GM21619 (cell line): ENCODE data around the gene CDKAL1.

Experiments used
- ATAC-seq: cut with Tn5 transposase; IDR thresholded peaks from one replicate; pipeline ENCODE4 v1.9.1; 2021; ENCODE audit not compliant: unreplicated experiment

The CDKAL1 gene

GRCh38 chr6:21151530-21151929 is 617.3 kb downstream of the CDKAL1 start:
- no peak for ATAC-seq

- peak; percentile 75 for ATAC-seq
Observed at GRCh38 chr6:21157186-21157929, 623.1 kb downstream of the CDKAL1 start.

- no peak for ATAC-seq
Observed at GRCh38 chr6:21158149-21158548, 623.9 kb downstream of the CDKAL1 start.

GRCh38 chr6:21158873-21159272 is 624.6 kb downstream of the CDKAL1 start:
- peak; percentile 49 for ATAC-seq

- ATAC-seq = no peak
Observed at GRCh38 chr6:21159465-21159864, 625.2 kb downstream of the CDKAL1 start.

- ATAC-seq = no peak
Observed at GRCh38 chr6:21161707-21162106, 627.5 kb downstream of the CDKAL1 start.

GRCh38 chr6:21163110-21163837 is 629.0 kb downstream of the CDKAL1 start:
- no peak for ATAC-seq

GRCh38 chr6:21163838-21164180 is 629.6 kb downstream of the CDKAL1 start:
- ATAC-seq = no peak

- peak; percentile 79 for ATAC-seq
Observed at GRCh38 chr6:21164768-21165326, 630.6 kb downstream of the CDKAL1 start.

GRCh38 chr6:21166754-21167153 is 632.5 kb downstream of the CDKAL1 start:
- no peak for ATAC-seq

GRCh38 chr6:21167790-21168189 is 633.5 kb downstream of the CDKAL1 start:
- no peak for ATAC-seq

- no peak for ATAC-seq
Observed at GRCh38 chr6:21171801-21172200, 637.5 kb downstream of the CDKAL1 start.

GRCh38 chr6:21173031-21173430 is 638.8 kb downstream of the CDKAL1 start:
- ATAC-seq = no peak

GRCh38 chr6:21173678-21174077 is 639.4 kb downstream of the CDKAL1 start:
- ATAC-seq = no peak

- ATAC-seq = no peak
Observed at GRCh38 chr6:21176197-21176596, 641.9 kb downstream of the CDKAL1 start.

- peak; percentile 81 for ATAC-seq
Observed at GRCh38 chr6:21180155-21180554, 645.9 kb downstream of the CDKAL1 start.

GRCh38 chr6:21180800-21181337 is 646.6 kb downstream of the CDKAL1 start:
- ATAC-seq = no peak

- peak; percentile 46 for ATAC-seq
Observed at GRCh38 chr6:21181866-21182265, 647.6 kb downstream of the CDKAL1 start.

- no peak for ATAC-seq
Observed at GRCh38 chr6:21182589-21182988, 648.3 kb downstream of the CDKAL1 start.

GRCh38 chr6:21185861-21186478 is 651.7 kb downstream of the CDKAL1 start:
- ATAC-seq = no peak

- ATAC-seq = no peak
Observed at GRCh38 chr6:21186479-21187055, 652.3 kb downstream of the CDKAL1 start.
